GM18858 (cell line): ENCODE measurements around the gene NFE2L3.
"Not testable (repeated sequence)": the region's sequence is repeated elsewhere in the genome, so short reads cannot be mapped to it uniquely, and the experiment has no call there.

ENCODE experiments used
- ATAC-seq: cut with Tn5 transposase; IDR thresholded peaks from one replicate; pipeline ENCODE4 v1.9.1; 2021; ENCODE audit not compliant: unreplicated experiment

NFE2L3 gene

GRCh38 chr7:26151953-26152781 lies at the start of gene NFE2L3:
Gene NFE2L3, plus strand, starts transcription at chr7:26152198. Its CDS starts 301 bp downstream, at chr7:26152499.
- ATAC-seq, result peak; percentile 52

- ATAC-seq, result no peak
These were observed 48.4 kb upstream of the NFE2L3 start for GRCh38 chr7:26103596-26103995.

- ATAC-seq, result no peak
These were observed 46.8 kb upstream of the NFE2L3 start for GRCh38 chr7:26105236-26105635.

- ATAC-seq, result no peak
These were observed 46.1 kb upstream of the NFE2L3 start for GRCh38 chr7:26105931-26106330.

- no peak for ATAC-seq
These were observed 39.7 kb upstream of the NFE2L3 start for GRCh38 chr7:26112203-26112740.

- ATAC-seq, result no peak
These were observed 36.3 kb upstream of the NFE2L3 start for GRCh38 chr7:26115650-26116049.

- ATAC-seq, result no peak
These were observed 34.7 kb upstream of the NFE2L3 start for GRCh38 chr7:26117142-26117807.

- ATAC-seq, result no peak
These were observed 34.0 kb upstream of the NFE2L3 start for GRCh38 chr7:26117970-26118369.

- no peak for ATAC-seq
These were observed 29.3 kb upstream of the NFE2L3 start for GRCh38 chr7:26122745-26123144.

- ATAC-seq, result not testable (repeated sequence)
These were observed 27.2 kb upstream of the NFE2L3 start for GRCh38 chr7:26124775-26125174.

GRCh38 chr7:26127411-26127810 lies 24.6 kb upstream of the NFE2L3 start:
- ATAC-seq, result no peak

GRCh38 chr7:26131056-26131589 lies 20.9 kb upstream of the NFE2L3 start:
- no peak for ATAC-seq

GRCh38 chr7:26135076-26135475 lies 16.9 kb upstream of the NFE2L3 start:
- no peak for ATAC-seq

GRCh38 chr7:26135551-26135950 lies 16.4 kb upstream of the NFE2L3 start:
- ATAC-seq, result no peak

GRCh38 chr7:26136831-26137230 lies 15.2 kb upstream of the NFE2L3 start:
- no peak for ATAC-seq

- ATAC-seq, result no peak
These were observed 11.6 kb upstream of the NFE2L3 start for GRCh38 chr7:26140380-26140779.

GRCh38 chr7:26141077-26141476 lies 10.9 kb upstream of the NFE2L3 start:
- no peak for ATAC-seq

- no peak for ATAC-seq
These were observed 8.5 kb upstream of the NFE2L3 start for GRCh38 chr7:26143298-26144048.

- no peak for ATAC-seq
These were observed 7.6 kb upstream of the NFE2L3 start for GRCh38 chr7:26144184-26145080.

GRCh38 chr7:26145238-26145637 lies 6.8 kb upstream of the NFE2L3 start:
- no peak for ATAC-seq
